Testis (tissue), 3 donors: ENCODE data around the gene PSTPIP1. TPM values are rescaled to one million over a fixed set of nuclear protein-coding genes. Genes with fewer than 3 reads are reported as not detected.

ENCODE experiments used
- DNase-seq: peaks from one replicate; pipeline ENCODE4 v3.0.0-alpha.2; 2019
- H3K27ac ChIP-seq, 2 donors: fragments of 200-600 bp; sonication (generic); one replicate each; pipeline ENCODE4 v1.5.1; 2019
- H3K27me3 ChIP-seq: fragments of 200-600 bp; sonication (generic); one replicate; pipeline ENCODE4 v1.5.1; 2019
- H3K36me3 ChIP-seq: fragments of 200-600 bp; sonication (generic); one replicate; pipeline ENCODE4 v1.5.1; 2017; ENCODE audit warnings: low read depth; ENCODE audit errors: missing control alignments
- H3K4me1 ChIP-seq: fragments of 200-600 bp; sonication (generic); one replicate; pipeline ENCODE4 v1.5.1; 2019
- H3K4me3 ChIP-seq, 2 donors: fragments of 200-600 bp; sonication (generic); one replicate each; pipeline ENCODE4 v1.5.1; 2017 to 2019
- H3K9me3 ChIP-seq: fragments of 200-600 bp; sonication (generic); one replicate; pipeline ENCODE4 v1.5.1; 2017
- POLR2A ChIP-seq: fragments of 450-650 bp; IDR thresholded peaks from one replicate; pipeline ENCODE4 v1.6.1; 2017; ENCODE audit warnings: antibody characterized with exemption, mild to moderate bottlenecking, moderate library complexity
- WGBS, 2 donors: methylation state at CpG; one replicate each; pipeline ENCODE4 v1.1.5; 2018; 5-methylcytosine and 5-hydroxymethylcytosine counted together
- intact Hi-C: fragments of 100-400 bp; cut with DNase I; formaldehyde crosslinking; loops from one replicate; pipeline ENCODE4 v1.15.1; 2023; ENCODE audit warnings: low total_unique reads
- polyA plus RNA-seq: library from polyadenylated mRNA; stranded (reverse); fragments of 350-450 nt; fragmentation: Illumina TruSeq; extraction: RNeasy Lipid Tissue Mini Kit (QIAGEN cat#74804); gene quantifications from one replicate; pipeline ENCODE4 v1.2.3, GENCODE V29; 2014; ENCODE audit warnings: low read depth, low replicate concordance; ENCODE audit not compliant: insufficient read depth
- total RNA-seq, 2 donors: library from RNA; depleted of rRNA; stranded (reverse); fragments of >200 nt; gene quantifications; one replicate each; pipeline ENCODE4 v1.2.3, GENCODE V29; 2016
- TF ChIP-seq, protein P1 (sequence below), 3 experiments: fragments of 450-650 bp in 2 of 3; fragments of 200-600 bp in 1 of 3; sonication (generic) in 1 of 3; IDR thresholded peaks; one replicate each; pipeline ENCODE4 v1.5.1; 2016 to 2019; ENCODE audit warnings: antibody characterized with exemption in 3 of 3, mild to moderate bottlenecking in 2 of 3, moderate library complexity in 1 of 3

PSTPIP1 gene
- total and polyA plus RNA-seq, 3 donors from 2014 or later = 5.0 to 8.6 (median 7.9) TPM

- H3K4me3 ChIP-seq = no peak overlapping the region
- 63 to 83% methylated on average over 5 to 7 of the region's 7 CpGs for WGBS, 2 donors
- H3K27ac ChIP-seq = no peak overlapping the region
- no peak for TF ChIP-seq POLR2A
- TF ChIP-seq, protein P1, sequence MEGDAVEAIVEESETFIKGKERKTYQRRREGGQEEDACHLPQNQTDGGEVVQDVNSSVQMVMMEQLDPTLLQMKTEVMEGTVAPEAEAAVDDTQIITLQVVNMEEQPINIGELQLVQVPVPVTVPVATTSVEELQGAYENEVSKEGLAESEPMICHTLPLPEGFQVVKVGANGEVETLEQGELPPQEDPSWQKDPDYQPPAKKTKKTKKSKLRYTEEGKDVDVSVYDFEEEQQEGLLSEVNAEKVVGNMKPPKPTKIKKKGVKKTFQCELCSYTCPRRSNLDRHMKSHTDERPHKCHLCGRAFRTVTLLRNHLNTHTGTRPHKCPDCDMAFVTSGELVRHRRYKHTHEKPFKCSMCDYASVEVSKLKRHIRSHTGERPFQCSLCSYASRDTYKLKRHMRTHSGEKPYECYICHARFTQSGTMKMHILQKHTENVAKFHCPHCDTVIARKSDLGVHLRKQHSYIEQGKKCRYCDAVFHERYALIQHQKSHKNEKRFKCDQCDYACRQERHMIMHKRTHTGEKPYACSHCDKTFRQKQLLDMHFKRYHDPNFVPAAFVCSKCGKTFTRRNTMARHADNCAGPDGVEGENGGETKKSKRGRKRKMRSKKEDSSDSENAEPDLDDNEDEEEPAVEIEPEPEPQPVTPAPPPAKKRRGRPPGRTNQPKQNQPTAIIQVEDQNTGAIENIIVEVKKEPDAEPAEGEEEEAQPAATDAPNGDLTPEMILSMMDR (IDR thresholded peaks at IDR 0.05) = no peak
- no peaks in the 10 kb centered on the region for H3K9me3 ChIP-seq
- no peaks in the 10 kb centered on the region for H3K4me1 ChIP-seq
- intact Hi-C loops = no loop called here
- DNase-seq = no peak
- no peaks in the 10 kb centered on the region for H3K36me3 ChIP-seq
- H3K27me3 ChIP-seq = no peaks in the 10 kb centered on the region
Measured at GRCh38 chr15:77017091-77017660, 22.2 kb downstream of the PSTPIP1 start.

GRCh38 chr15:77017761-77018720 lies 23.1 kb downstream of the PSTPIP1 start:
- Histone ChIP-seq H3K9me3 (no peaks in the 10 kb centered on the region), H3K27me3 (no peaks in the 10 kb centered on the region), H3K4me1 (no peaks in the 10 kb centered on the region), H3K27ac (no peak overlapping the region), H3K36me3 (no peaks in the 10 kb centered on the region), H3K4me3 (no peak overlapping the region)
- WGBS, 2 donors = 91 to 97% methylated on average over 16 to 20 of the region's 20 CpGs
- no peak for DNase-seq
- TF ChIP-seq, protein P1 (IDR thresholded peaks at IDR 0.05) = no peak
- no peak for TF ChIP-seq POLR2A
- intact Hi-C loops = no loop called here

DNA sequence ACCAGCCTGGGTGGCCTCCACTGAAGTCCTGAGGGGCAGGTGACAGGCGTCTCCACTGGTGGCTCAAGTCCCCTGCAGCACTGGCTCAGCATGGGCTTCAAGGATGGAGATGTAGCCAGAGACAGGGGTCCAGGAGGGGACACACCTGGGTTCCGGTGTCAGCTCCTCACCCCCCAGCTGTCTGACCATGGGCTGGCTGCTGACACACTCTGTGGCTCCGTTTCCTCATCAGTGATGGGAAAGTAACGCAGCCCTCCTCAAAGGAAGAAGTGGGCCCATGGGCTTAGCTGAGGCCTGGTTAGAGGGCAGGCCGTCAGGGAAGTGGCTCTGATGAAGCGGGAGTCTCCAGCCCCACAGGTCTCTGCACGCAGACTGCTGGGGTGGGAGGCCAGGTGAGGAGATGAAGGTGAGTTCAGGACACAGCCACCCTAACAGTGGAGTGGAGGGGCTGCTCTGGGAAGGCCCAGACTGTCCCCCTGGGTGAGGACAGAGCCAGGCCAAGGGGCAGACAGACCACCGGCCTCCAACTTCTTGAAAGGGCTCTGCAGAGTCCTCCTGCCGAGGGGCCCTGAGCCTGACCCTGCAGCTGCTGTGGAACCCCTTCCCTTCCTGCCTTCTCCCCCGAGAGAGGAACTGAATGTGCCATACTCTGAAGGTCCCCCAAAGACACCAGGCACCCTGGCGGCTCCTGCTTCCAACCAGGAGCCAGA lies 24.0 kb downstream of the PSTPIP1 start:
- no peak for DNase-seq
- TF ChIP-seq, protein P1 (IDR thresholded peaks at IDR 0.05) = no peak
- no peak for TF ChIP-seq POLR2A
- Histone ChIP-seq H3K4me3 (no peak overlapping the region), H3K9me3 (no peaks in the 10 kb centered on the region), H3K4me1 (no peaks in the 10 kb centered on the region), H3K27ac (no peak overlapping the region), H3K27me3 (no peaks in the 10 kb centered on the region), H3K36me3 (no peaks in the 10 kb centered on the region)
- WGBS, 2 donors = 80 to 91% methylated on average over 8 to 11 of the region's 11 CpGs
- intact Hi-C loops = no loop called here

DNA sequence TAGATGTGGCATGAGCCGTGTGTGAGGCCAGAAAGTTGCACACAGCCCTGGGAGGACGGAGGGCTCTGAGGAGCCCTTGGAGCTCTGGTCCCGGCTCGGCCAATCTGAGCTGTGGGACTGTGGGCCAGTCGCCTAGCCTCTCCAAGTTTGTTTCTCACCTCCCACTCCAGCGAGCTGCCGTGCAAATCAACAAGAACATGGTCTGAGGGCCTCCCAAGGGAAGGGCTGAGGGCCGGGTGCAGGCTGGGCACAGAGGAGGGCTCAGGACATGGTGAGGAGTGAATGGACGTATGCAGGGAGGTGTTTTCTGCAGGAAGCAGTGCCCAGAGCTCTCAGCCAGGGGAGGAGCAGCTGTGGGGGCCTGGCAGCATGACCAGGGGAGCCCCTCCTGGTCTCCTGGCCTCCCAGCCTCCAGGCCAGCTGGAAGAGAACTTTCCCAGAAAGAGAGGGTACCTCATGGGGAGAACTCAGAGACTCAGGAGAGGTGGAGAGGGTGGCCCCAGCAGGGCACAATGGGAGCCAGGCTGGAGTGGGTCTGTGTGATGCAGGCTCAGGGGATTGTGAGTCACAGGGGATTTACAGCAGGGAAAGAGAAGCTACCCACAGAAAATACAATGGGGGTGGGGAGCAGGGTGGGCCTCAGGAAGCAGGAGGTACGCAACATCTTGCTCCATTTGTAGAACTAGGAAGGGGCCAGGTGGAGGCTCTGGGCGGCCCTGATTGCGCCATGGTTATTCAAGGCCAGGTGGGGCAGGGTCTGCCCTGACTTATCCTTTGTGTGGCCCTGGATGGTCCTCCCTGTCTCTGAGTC lies 24.8 kb downstream of the PSTPIP1 start:
- TF ChIP-seq, protein P1 (IDR thresholded peaks at IDR 0.05) = no peak
- no peak for TF ChIP-seq POLR2A
- intact Hi-C loops = no loop called here
- 83 to 90% methylated on average over 5 to 12 of the region's 12 CpGs for WGBS, 2 donors
- no peak for DNase-seq
- Histone ChIP-seq H3K4me1 (no peaks in the 10 kb centered on the region), H3K4me3 (no peak overlapping the region), H3K9me3 (no peaks in the 10 kb centered on the region), H3K27ac (no peak overlapping the region), H3K36me3 (no peaks in the 10 kb centered on the region), H3K27me3 (no peaks in the 10 kb centered on the region)
